NK-92 (cell line): ENCODE measurements around the gene ARL10.

ENCODE experiments used
- DNase-seq: peaks from one replicate; lab custom pipeline; 2025; ENCODE audit not compliant: unreplicated experiment; lab: John Stamatoyannopoulos, UW

ARL10 gene

DNA sequence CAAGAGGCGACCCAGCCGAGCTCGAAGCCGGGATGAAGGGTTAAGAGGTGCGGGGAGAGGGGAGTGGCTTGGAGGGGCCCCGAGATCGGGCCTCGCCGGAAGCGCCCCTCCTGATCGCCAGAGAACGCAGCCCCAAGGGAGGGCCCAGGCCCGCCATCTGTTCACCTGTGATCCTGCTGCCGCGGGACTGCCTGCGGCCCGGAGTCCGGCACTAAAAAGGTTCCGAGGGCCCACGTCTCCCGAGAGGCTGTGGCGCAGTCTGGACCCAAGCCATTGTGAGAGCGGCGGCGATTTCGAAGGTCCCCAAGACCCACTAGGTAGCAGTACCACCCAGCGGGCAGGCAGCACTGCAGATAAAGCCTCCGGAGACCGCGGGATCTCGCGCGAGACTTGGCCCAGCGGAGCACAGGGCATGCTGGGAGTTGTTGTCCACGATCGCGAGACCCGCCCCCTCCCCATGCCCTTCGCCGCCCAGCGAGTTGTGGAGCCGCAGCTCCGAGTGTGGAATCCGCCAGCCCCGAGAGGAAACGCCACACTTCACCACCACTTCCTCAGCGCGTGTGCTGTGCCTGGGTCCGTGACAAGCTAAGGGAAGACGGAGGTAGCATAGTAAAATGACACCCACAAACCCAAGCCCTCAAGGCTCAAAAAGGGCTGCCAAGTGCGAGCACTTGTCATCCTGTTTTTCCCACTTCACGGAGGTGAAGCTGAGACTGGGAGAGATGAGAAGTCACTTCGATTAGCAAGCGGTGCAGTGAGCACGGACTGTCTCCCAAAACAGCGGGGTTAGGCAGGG lies 3.7 kb upstream of the ARL10 start, which contains the start of gene KIAA1191:
Gene KIAA1191, minus strand, starts transcription at position 328 of the 796 bp plus-strand sequence. CDS start 2,256 bp downstream, outside the sequence.
- DNase-seq, result peak; percentile 60

DNA sequence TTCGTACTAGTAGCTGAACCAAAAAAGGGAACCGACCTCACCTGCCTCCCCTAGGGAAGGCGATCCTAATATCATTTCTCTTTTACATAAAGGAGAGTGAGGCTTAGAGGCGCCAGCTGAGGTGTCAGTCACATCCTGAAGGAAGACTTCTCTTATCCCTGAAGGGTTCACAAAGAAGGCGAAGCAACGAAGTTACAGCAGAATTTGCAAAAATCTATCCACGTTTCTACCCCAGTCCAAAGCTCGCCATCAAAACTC lies 3.1 kb upstream of the ARL10 start:
- DNase-seq, result no peak

- no peak for DNase-seq
Observed at GRCh38 chr5:176364765-176365350, 429 bp upstream of the ARL10 start.

GRCh38 chr5:176366232-176366894 lies 1.1 kb downstream of the ARL10 start:
- DNase-seq, result no peak

- no peak for DNase-seq
Observed at GRCh38 chr5:176368726-176369125, 3.4 kb downstream of the ARL10 start.

DNA sequence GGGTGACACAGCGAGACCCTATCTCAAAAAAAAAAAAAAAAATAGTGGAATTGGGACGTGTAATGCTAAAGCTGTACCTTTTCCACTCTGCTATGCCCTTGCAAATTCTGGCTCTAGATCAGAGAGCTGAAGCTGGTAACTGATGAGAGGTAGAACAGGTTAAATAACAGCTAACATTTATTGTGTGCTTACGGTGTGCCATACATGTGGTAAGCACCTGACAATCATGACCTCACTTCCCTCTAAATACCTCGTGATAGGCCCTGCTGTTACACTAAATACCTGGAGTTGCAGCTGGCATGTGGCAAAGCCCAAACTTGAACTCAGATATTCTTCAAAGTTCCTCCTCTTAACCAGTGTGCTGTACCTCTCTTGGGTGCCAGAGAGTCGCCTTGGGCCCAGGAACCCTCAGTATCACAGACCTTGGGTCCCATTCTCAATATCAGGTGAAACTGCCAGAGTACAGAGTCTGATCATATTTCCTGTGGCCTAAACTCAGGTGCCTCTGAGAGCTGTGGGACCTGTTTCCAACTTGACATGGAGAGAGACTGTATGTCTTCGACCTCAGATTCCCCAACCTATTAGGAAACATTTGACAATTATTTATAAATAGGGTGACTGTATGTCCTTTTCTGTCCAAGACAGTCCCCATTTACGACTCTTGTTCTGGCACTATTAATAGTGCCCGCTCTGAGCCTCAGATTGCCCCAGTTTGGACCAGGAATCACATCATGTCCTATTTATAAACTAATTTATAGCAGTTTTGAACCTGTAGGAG lies 4.8 kb downstream of the ARL10 start:
- DNase-seq, result no peak

DNA sequence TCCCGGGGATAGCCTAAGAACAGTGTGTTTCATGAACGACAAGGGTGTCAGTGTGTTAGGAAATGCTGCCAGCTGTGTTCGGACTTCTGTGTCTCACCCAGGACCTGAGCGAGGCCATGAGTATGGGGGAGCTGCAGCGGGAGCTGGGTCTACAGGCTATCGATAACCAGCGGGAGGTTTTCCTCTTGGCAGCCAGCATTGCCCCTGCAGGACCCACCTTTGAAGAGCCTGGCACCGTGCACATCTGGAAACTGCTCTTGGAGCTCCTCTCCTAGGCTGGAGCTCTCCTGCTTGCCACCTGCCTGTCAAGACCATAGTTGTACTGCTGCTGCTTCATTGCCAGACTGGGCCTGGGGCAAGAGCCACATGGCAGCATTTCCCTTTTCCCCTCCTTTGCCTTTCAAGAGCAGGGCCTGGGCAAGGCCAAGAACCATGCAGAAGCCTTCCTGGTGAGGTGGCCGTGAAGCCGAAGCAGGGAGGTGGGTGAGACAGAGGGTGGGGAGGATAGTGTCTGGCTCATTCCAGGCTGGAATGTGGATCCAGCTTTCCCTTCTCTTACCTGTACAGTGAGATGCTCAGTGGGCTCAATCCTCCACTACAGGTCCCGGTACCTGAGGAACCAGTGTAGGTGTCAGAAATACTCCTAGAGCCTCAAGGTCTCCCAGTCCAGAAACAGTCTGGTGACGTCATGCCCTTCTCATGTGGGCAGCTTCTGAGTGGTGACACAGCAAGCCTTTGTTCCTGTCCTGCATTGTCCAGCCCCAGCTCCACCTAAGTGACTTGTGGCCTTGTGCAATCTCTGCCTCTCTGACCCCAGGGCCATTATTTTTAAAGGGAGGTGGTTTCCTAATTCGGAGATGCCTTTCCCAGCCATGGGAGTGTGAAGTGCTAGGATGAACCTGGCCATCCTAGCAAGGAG lies 6.6 kb downstream of the ARL10 start:
- no peak for DNase-seq

GRCh38 chr5:176373100-176373818 lies 8.0 kb downstream of the ARL10 start:
- no peak for DNase-seq

- DNase-seq, result no peak
Observed at GRCh38 chr5:176379881-176380280, 14.6 kb downstream of the ARL10 start.

DNA sequence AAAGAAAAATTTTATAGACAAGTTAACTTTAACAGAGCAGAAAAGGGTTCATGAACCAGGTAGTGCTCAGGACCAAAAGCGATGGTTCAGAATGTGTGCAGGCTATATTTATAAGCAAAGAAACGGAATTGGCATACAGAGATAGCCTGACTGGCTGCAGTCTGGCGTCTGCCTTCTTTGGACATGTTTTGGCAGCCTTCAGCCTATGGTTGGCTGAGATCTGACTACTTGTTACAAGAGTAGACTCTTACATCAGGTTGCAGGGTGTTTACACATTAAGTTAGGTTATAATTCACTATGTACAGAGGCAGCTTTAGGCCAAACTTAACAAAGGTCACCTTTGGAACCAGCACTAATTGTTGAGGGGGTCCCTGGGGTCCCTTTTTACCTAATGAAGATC lies 16.1 kb downstream of the ARL10 start:
- no peak for DNase-seq

- no peak for DNase-seq
Observed at GRCh38 chr5:176381979-176382378, 16.7 kb downstream of the ARL10 start.

DNA sequence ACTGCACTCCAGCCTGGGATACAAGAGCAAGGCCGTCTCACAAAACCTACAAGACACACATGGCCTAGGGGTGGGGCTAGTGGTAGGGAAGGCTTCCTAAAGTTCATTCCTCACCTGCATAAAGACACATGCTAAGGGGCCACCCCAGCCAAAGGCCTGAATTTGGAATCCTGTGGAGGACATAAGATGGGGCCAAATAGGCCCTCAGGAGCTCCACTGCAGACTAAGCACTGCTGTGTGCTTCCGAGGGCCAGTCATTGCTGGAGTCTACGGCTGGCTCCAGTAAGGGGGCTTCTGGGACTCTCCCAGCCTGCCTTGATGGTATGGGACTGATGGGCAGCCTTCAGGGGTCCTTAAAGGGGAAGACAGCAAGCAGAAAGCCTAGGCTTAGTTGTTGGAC lies 17.4 kb downstream of the ARL10 start:
- DNase-seq, result no peak

- DNase-seq, result no peak
Observed at GRCh38 chr5:176383248-176383905, 18.1 kb downstream of the ARL10 start.

GRCh38 chr5:176383961-176384360 lies 18.7 kb downstream of the ARL10 start:
- no peak for DNase-seq

DNA sequence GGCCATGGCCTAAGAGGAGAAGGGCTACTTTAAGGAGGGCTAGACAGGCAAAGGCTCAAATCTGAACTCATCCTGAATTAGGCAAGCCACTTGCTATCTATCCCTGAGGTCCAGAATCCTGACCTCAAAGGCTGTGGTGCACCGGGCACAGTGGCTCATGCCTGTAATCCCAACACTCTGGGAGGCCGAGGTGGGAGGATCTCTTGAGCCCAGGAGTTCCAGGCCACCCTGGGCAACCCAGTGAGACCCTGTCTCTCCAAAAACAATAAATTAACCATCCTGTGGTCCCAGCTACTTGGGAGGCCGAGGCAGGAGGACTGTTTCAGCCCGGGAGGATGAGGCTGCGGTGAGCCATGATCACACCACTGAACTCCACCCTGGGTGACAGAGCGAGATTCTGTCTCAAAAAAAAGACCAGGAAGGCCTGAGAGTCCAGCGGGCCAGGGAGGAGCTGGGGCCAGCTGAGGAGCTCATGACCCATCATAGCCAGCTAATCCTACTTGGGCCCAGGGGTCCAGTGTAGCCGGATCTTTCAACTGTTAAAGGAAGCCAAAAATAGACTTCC lies 19.2 kb downstream of the ARL10 start:
- no peak for DNase-seq

GRCh38 chr5:176384991-176385390 lies 19.7 kb downstream of the ARL10 start:
- no peak for DNase-seq

- no peak for DNase-seq
Observed at GRCh38 chr5:176386491-176386890, 21.2 kb downstream of the ARL10 start.

DNA sequence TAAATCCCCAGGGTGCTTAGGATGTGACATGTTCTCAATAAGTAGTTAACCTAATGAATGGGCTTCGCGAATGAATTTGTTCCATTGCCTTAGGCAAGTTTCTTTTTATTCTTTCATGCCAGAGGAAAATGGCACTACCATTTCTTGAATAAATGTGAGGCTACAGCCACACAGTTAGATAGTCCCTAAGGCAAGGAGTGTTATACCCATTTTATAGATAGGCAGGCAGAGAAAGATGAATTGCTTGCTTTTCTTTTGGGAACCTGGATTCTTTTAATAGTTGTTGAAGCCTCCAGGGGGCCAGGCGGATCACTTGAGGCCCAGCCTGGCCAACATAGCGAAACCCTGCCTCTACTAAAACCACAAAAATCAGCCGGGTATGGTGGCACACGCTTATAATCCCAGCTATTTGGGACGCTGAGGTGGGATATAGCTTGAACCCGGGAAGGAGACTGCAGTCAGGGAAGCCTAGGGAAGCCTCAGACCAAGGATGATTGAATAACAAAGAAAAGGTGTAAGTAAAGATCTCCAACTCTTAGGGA lies 22.2 kb downstream of the ARL10 start:
- DNase-seq, result no peak

GRCh38 chr5:176388003-176388443 lies 22.7 kb downstream of the ARL10 start:
- no peak for DNase-seq
